Pancreas (tissue), 10 donors: Measurements from ENCODE around the gene PADI2. TPM values are rescaled to one million over a fixed set of nuclear protein-coding genes. Genes with fewer than 3 reads are reported as not detected.
"Not testable (repeated sequence)": the region's sequence is repeated elsewhere in the genome, so short reads cannot be mapped to it uniquely, and the experiment has no call there.

Experiments used
- ATAC-seq, 4 donors: fragments of 200-7000 bp; cut with Tn5 transposase; one replicate each; pipeline versions ENCODE4 v1.8.0 to v1.9.1; 2020; ENCODE audit warnings: mild to moderate bottlenecking in 4 of 4, moderate library complexity in 4 of 4
- DNase-seq, 6 donors: peaks; one replicate each; pipeline ENCODE4 v3.0.0-alpha.2; 2020
- FAIRE-seq: peaks from 2 replicates; lab custom pipeline; 2012; peaks lifted over from hg19 to GRCh38; lab: Jason Lieb, UNC
- H3K27ac ChIP-seq, 4 donors: fragments of 200-600 bp; sonication (generic); 1 replicate in 3 of 4; 2 replicates in 1 of 4; pipeline versions ENCODE4 v1.5.0 to v1.8.0; 2020
- H3K27me3 ChIP-seq, 4 donors: fragments of 200-600 bp; one replicate each; pipeline ENCODE4 v1.8.0; 2021
- H3K36me3 ChIP-seq, 3 donors: fragments of 200-600 bp; sonication (generic) in 1 of 3; one replicate each; pipeline versions ENCODE4 v1.5.0 to v1.8.0; 2020 to 2021
- H3K4me1 ChIP-seq, 3 donors: fragments of 200-600 bp; one replicate each; pipeline ENCODE4 v1.8.0; 2021
- H3K4me3 ChIP-seq, 4 donors: fragments of 200-600 bp; sonication (generic) in 2 of 4; one replicate each; pipeline versions ENCODE4 v1.5.0 to v1.8.0; 2020 to 2021
- H3K9me3 ChIP-seq, 4 donors: fragments of 200-600 bp; one replicate each; pipeline ENCODE4 v1.8.0; 2021
- WGBS, 2 donors: extraction: QIAGEN DNeasy Blood & Tissue Kit; methylation state at CpG; one replicate each; pipeline ENCODE4 v1.1.7; 2013; 5-methylcytosine and 5-hydroxymethylcytosine counted together
- intact Hi-C, 3 donors: fragments of 100-400 bp; cut with DNase I; formaldehyde crosslinking; loops; one replicate each; pipeline versions ENCODE4 v1.11.1 to v1.14.2; 2022
- polyA plus RNA-seq, 2 donors: library from polyadenylated mRNA; stranded (reverse); fragments of 200-250 nt; gene quantifications; one replicate each; pipeline ENCODE4 v1.2.3, GENCODE V29; 2013
- total RNA-seq, 6 donors: library from RNA; stranded (reverse); fragmentation: NEBNext Ultra II Directional in 4 of 6; extraction: Animal tissue kit (Norgen Biotek cat#: 25700) in 4 of 6; gene quantifications; one replicate each; pipeline versions ENCODE4 v1.2.1 to v1.2.4, GENCODE V29; 2021 to 2023
- TF ChIP-seq, protein P1 (sequence below), 4 donors: fragments of 200-600 bp; sonication (generic) in 3 of 4; IDR thresholded peaks; one replicate each; pipeline versions ENCODE4 v1.5.0 to v1.8.0; 2021; ENCODE audit warnings: antibody characterized with exemption in 4 of 4
- donor health status: healthy with polysubstance abuse.
- donor health status: DM: no; HTN: no; CAD: no; lungs with moderate emphysema.
- donor health status: DM: no; HTN: no; CAD: no.
- donor health status: control.
- donor health status: control.
- donor health status: Bipolar disorder and iron deficiency.
- donor health status: DM: yes; HTN: yes; CAD: no.
- donor health status: DM: no; HTN: no; CAD: no.
- donor health status: DM: no; HTN: no; CAD: no.
- donor health status: DM: yes; HTN: yes; CAD: no.

Gene PADI2
- total and polyA plus RNA-seq, 8 donors: 0.42 to 10.0 (median 0.93) TPM

DNA sequence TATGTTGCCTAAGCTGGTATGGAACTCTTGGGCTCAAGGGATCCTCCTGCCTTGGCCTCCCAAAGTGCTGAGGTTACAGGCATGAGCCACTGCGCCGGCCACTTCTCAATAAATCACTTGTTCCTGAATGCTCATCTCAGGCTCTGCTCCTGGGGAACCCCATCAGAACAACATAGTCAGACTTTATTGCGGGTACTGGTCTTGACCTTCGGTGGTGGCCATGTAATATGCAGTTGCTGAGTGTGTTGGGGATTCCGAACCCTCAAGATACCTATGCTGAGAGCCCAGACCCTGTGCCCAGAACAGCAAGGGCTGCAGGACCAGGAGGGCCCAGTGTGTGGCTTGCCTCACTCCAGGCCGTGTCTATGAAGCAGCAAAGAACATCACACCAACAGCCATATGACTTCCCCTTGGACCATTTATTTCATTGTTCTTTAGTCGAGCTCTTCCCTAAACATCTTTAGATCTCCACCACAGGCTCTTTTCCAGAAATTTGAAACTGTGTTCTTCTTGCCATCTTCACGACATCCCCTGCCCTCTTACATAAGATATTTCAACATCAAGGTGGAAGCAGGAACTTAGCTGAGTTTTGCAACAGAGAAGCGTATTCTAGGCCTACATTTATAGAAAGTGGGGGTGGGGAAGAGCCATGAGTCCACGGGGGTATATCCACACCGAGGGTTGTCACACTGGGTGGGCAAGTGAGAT lies 52.7 kb downstream of the PADI2 start:
- no peak overlapping the region for H3K4me3 ChIP-seq
- no peak for FAIRE-seq
- no peaks in the 10 kb centered on the region for H3K9me3 ChIP-seq
- ATAC-seq: peak in 2 of 4 donors; percentile 49 to 55
- DNase-seq: peak in 1 of 6 donors; percentile 1
- H3K4me1 ChIP-seq: no peaks in the 10 kb centered on the region
- H3K27me3 ChIP-seq: no peaks in the 10 kb centered on the region
- 83 to 86% methylated on average over 11 of the region's 11 CpGs for WGBS, 2 donors
- H3K27ac ChIP-seq: peak overlapping the region in 1 of 4 donors; percentile 41
- H3K36me3 ChIP-seq: no peaks in the 10 kb centered on the region
- TF ChIP-seq, protein P1, sequence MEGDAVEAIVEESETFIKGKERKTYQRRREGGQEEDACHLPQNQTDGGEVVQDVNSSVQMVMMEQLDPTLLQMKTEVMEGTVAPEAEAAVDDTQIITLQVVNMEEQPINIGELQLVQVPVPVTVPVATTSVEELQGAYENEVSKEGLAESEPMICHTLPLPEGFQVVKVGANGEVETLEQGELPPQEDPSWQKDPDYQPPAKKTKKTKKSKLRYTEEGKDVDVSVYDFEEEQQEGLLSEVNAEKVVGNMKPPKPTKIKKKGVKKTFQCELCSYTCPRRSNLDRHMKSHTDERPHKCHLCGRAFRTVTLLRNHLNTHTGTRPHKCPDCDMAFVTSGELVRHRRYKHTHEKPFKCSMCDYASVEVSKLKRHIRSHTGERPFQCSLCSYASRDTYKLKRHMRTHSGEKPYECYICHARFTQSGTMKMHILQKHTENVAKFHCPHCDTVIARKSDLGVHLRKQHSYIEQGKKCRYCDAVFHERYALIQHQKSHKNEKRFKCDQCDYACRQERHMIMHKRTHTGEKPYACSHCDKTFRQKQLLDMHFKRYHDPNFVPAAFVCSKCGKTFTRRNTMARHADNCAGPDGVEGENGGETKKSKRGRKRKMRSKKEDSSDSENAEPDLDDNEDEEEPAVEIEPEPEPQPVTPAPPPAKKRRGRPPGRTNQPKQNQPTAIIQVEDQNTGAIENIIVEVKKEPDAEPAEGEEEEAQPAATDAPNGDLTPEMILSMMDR (IDR thresholded peaks at IDR 0.05): no peak
- intact Hi-C loops: no loop called here

DNA sequence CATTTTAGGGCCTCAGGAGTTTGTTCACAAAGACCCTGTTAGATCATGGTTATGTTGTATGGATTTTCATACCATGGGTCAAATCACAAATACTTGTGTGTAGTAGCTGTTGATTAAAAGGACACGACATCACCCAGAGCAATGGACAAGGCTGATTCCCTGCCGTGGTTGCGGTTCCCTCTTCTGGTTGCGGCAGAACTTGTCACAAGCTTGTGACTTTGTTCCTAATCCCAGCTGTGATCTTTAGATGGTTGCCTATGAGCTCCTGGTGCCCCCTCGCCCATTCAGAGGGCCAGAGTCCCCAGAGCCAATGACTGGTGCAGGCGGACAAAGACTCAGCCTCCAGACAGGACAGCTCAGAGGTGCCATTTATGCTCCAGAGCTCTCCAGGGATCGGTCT lies 53.6 kb downstream of the PADI2 start:
- no peaks in the 10 kb centered on the region for H3K36me3 ChIP-seq
- intact Hi-C loops: no loop called here
- H3K27me3 ChIP-seq: no peaks in the 10 kb centered on the region
- WGBS, 2 donors: 81 to 89% methylated on average over 7 of the region's 7 CpGs
- H3K4me3 ChIP-seq: no peak overlapping the region
- ATAC-seq (peak in 1 of 4 donors; percentile 36), FAIRE-seq (no peak), DNase-seq (no peak)
- H3K9me3 ChIP-seq: no peaks in the 10 kb centered on the region
- no peaks in the 10 kb centered on the region for H3K4me1 ChIP-seq
- H3K27ac ChIP-seq: peak overlapping the region in 1 of 4 donors; percentile 41
- TF ChIP-seq, protein P1 (IDR thresholded peaks at IDR 0.05): no peak

DNA sequence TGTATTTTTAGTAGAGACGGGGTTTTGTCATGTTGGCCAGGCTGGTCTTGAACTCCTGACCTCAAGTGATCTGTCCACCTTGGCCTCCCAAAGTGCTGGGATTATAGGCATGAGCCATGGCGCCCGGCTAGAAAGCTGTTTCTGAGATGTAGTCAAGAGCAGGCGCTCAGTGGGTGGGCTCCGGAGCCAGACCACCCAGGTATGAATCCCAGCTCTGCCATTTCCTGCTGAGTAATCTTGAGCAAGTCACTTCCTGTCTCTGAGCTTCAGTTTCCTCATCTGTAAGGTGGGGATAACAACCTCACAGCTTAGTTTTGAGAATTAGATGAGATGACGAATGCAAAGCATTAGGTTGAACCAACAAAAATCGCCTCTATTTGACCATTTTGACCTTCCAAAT lies 56.5 kb downstream of the PADI2 start:
- ATAC-seq, H3K27me3 ChIP-seq, H3K36me3 ChIP-seq, H3K27ac ChIP-seq, DNase-seq, FAIRE-seq, H3K4me1 ChIP-seq, H3K9me3 ChIP-seq, H3K4me3 ChIP-seq: not testable (repeated sequence)
- 74 to 82% methylated on average over 7 of the region's 7 CpGs for WGBS, 2 donors
- intact Hi-C loops: loop anchor here in 1 of 3 donors (5.0 kb wide), 1 partner anchor 175 kb away; no protein-coding TSS in a partner anchor

DNA sequence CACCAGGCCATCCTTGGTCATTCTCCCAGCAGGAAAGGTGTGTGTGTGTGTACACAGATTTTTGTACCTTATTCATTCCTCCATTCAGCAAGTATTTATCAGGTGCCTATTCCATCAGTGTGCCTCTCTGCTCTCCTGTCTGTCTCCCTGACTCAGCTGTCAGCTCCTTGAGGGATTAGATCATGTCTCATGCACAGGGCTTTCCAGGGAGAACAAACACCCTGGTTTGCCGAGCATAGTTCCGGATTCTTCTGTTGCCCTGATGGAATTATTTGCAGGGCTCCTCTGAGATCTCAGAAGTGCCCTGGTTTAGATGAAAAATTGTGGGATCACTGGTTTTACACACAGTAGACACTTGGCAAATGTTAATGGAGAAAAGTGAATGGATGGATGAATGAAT lies 57.4 kb downstream of the PADI2 start:
- H3K4me3 ChIP-seq: no peak overlapping the region
- DNase-seq (no peak), FAIRE-seq (no peak), ATAC-seq (no peak)
- no peaks in the 10 kb centered on the region for H3K27me3 ChIP-seq
- TF ChIP-seq, protein P1 (IDR thresholded peaks at IDR 0.05): no peak
- H3K27ac ChIP-seq: no peak overlapping the region
- H3K36me3 ChIP-seq: no peaks in the 10 kb centered on the region
- no peaks in the 10 kb centered on the region for H3K4me1 ChIP-seq
- intact Hi-C loops: loop anchor here in 1 of 3 donors (5.0 kb wide), 1 partner anchor 175 kb away; no protein-coding TSS in a partner anchor
- H3K9me3 ChIP-seq: no peaks in the 10 kb centered on the region
- whole genome bisulfite sequencing, 2 donors: 70 to 76% methylated on average over 2 of the region's 2 CpGs

GRCh38 chr1:17061486-17061885 lies 57.8 kb downstream of the PADI2 start:
- 73 to 76% methylated on average over 3 of the region's 3 CpGs for WGBS, 2 donors
- no peak overlapping the region for H3K27ac ChIP-seq
- DNase-seq (no peak), ATAC-seq (no peak), FAIRE-seq (no peak)
- intact Hi-C loops: loop anchor here in 1 of 3 donors (5.0 kb wide), 1 partner anchor 176 kb away; no protein-coding TSS in a partner anchor
- H3K27me3 ChIP-seq: no peaks in the 10 kb centered on the region
- H3K36me3 ChIP-seq: no peaks in the 10 kb centered on the region
- TF ChIP-seq, protein P1 (IDR thresholded peaks at IDR 0.05): no peak
- H3K9me3 ChIP-seq: no peaks in the 10 kb centered on the region
- no peak overlapping the region for H3K4me3 ChIP-seq
- no peaks in the 10 kb centered on the region for H3K4me1 ChIP-seq
